Vagina (tissue), 2 donors: ENCODE results near the gene ACOXL. TPM values are rescaled to one million over a fixed set of nuclear protein-coding genes. Genes with fewer than 3 reads are reported as not detected.

Experiments used
- DNase-seq, 2 donors: peaks; one replicate each; pipeline ENCODE4 v3.0.0-alpha.2; 2017; ENCODE audit errors: extremely low spot score in 2 of 2
- H3K27ac ChIP-seq: fragments of 200-600 bp; sonication (generic); one replicate; pipeline ENCODE4 v1.5.1; 2019
- H3K27me3 ChIP-seq: fragments of 200-600 bp; sonication (generic); one replicate; pipeline ENCODE4 v1.5.1; 2019
- H3K36me3 ChIP-seq, 2 donors: fragments of 200-600 bp; sonication (generic); one replicate each; pipeline ENCODE4 v1.5.1; 2017 to 2019
- H3K4me1 ChIP-seq: fragments of 200-600 bp; sonication (generic); one replicate; pipeline ENCODE4 v1.5.1; 2019
- H3K4me3 ChIP-seq, 2 donors: fragments of 200-600 bp; sonication (generic); 1 replicate in 1 of 2; 2 replicates in 1 of 2; pipeline ENCODE4 v1.5.1; 2016 to 2019
- H3K9me3 ChIP-seq: fragments of 200-600 bp; sonication (generic); one replicate; pipeline ENCODE4 v1.5.1; 2019
- POLR2A ChIP-seq, 2 donors: fragments of 450-650 bp; IDR thresholded peaks; one replicate each; pipeline ENCODE4 v1.6.1; 2017; ENCODE audit warnings: antibody characterized with exemption in 2 of 2, mild to moderate bottlenecking in 2 of 2, moderate library complexity in 2 of 2
- POLR2AphosphoS5 ChIP-seq, 2 donors: sonication (generic); formaldehyde crosslinking; IDR thresholded peaks; one replicate each; pipeline ENCODE4 v1.9.0; 2017; ENCODE audit warnings: antibody characterized with exemption in 2 of 2, mild to moderate bottlenecking in 2 of 2, low read depth in 1 of 2; ENCODE audit not compliant: insufficient read depth in 1 of 2
- intact Hi-C: fragments of 100-400 bp; cut with DNase I; formaldehyde crosslinking; loops from one replicate; pipeline ENCODE4 v1.15.1; 2023
- total RNA-seq: library from RNA; depleted of rRNA; stranded (reverse); fragments of >200 nt; gene quantifications from one replicate; pipeline ENCODE4 v1.2.3, GENCODE V29; 2016
- TF ChIP-seq, protein P1 (sequence below), 3 experiments: fragments of 450-650 bp in 2 of 3; fragments of 200-600 bp in 1 of 3; sonication (generic) in 1 of 3; IDR thresholded peaks; one replicate each; pipeline ENCODE4 v1.5.1; 2017 to 2019; ENCODE audit warnings: antibody characterized with exemption in 3 of 3, mild to moderate bottlenecking in 2 of 3, moderate library complexity in 2 of 3

ACOXL gene
- total RNA-seq, 1 donor from 2014 or later, result not detected

DNA sequence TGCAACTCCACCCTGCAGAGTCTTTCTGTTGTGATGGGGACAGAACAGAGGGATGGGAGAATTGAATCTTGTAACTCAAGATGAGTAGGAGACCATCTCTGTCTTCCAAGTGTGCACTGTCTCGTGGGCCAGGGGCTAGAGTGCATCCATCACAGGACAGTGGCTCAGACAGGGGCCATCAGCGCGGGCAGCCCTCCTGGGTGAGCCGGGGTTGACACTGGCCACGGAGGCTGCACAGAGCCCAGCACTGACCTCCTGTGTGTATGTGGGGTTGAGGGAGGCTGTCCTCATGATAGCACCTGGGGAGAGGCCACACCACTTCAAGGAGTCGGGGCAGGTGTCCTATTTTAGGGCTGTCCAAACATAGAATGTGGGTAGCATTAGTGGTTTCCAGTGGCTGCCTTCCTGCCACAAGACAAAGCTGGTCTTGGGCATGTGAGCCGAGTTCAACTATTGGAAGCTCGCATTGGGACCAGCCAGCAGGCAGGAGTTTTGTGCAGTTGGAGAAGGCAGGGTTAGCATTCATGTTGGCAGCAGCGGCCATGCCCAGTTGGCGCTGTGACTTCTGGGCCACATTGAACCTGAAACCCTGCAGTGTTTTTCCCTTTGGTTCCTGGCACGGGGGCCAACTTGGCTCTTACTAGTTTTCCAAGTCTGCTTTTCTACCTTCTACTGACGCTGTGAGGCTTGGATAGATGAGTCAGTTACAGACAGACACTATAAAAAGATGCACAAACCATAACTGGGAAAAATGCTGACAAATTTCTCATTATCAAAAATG, 45.3 kb downstream of the ACOXL start:
- peaks cover 6% of the 10 kb centered on the region for H3K4me1 ChIP-seq
- intact Hi-C loops, result no loop called here
- H3K27ac ChIP-seq, result no peak overlapping the region
- no peaks in the 10 kb centered on the region for H3K36me3 ChIP-seq
- no peak for DNase-seq
- H3K4me3 ChIP-seq, result no peak overlapping the region
- H3K27me3 ChIP-seq, result no peaks in the 10 kb centered on the region
- TF ChIP-seq POLR2AphosphoS5 (IDR thresholded peaks at IDR 0.05; ENCODE audit: insufficient read depth in 1 of 2, low read depth in 1 of 2) (no peak), POLR2A (IDR thresholded peaks at IDR 0.05) (no peak)
- TF ChIP-seq, protein P1, sequence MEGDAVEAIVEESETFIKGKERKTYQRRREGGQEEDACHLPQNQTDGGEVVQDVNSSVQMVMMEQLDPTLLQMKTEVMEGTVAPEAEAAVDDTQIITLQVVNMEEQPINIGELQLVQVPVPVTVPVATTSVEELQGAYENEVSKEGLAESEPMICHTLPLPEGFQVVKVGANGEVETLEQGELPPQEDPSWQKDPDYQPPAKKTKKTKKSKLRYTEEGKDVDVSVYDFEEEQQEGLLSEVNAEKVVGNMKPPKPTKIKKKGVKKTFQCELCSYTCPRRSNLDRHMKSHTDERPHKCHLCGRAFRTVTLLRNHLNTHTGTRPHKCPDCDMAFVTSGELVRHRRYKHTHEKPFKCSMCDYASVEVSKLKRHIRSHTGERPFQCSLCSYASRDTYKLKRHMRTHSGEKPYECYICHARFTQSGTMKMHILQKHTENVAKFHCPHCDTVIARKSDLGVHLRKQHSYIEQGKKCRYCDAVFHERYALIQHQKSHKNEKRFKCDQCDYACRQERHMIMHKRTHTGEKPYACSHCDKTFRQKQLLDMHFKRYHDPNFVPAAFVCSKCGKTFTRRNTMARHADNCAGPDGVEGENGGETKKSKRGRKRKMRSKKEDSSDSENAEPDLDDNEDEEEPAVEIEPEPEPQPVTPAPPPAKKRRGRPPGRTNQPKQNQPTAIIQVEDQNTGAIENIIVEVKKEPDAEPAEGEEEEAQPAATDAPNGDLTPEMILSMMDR (IDR thresholded peaks at IDR 0.05), result no peak
- no peaks in the 10 kb centered on the region for H3K9me3 ChIP-seq

GRCh38 chr2:110780461-110780860, 48.1 kb downstream of the ACOXL start:
- no peak for DNase-seq
- intact Hi-C loops, result no loop called here
- H3K27me3 ChIP-seq, result no peaks in the 10 kb centered on the region
- H3K27ac ChIP-seq, result no peak overlapping the region
- no peaks in the 10 kb centered on the region for H3K4me1 ChIP-seq
- H3K4me3 ChIP-seq, result no peak overlapping the region
- TF ChIP-seq, protein P1 (IDR thresholded peaks at IDR 0.05), result no peak
- TF ChIP-seq POLR2A (IDR thresholded peaks at IDR 0.05) (no peak), POLR2AphosphoS5 (IDR thresholded peaks at IDR 0.05; ENCODE audit: insufficient read depth in 1 of 2, low read depth in 1 of 2) (no peak)
- H3K36me3 ChIP-seq, result no peaks in the 10 kb centered on the region
- no peaks in the 10 kb centered on the region for H3K9me3 ChIP-seq

- no peak overlapping the region for H3K4me3 ChIP-seq
- no peak for DNase-seq
- no peaks in the 10 kb centered on the region for H3K9me3 ChIP-seq
- H3K27me3 ChIP-seq, result no peaks in the 10 kb centered on the region
- H3K36me3 ChIP-seq, result no peaks in the 10 kb centered on the region
- TF ChIP-seq, protein P1 (IDR thresholded peaks at IDR 0.05), result no peak
- no peak for TF ChIP-seq POLR2A (IDR thresholded peaks at IDR 0.05)
- no peak for TF ChIP-seq POLR2AphosphoS5 (IDR thresholded peaks at IDR 0.05; ENCODE audit: insufficient read depth in 1 of 2, low read depth in 1 of 2)
- intact Hi-C loops, result no loop called here
- no peak overlapping the region for H3K27ac ChIP-seq
- no peaks in the 10 kb centered on the region for H3K4me1 ChIP-seq
Measured at GRCh38 chr2:110783196-110783873, 51.0 kb downstream of the ACOXL start.

GRCh38 chr2:110784047-110784631, 51.8 kb downstream of the ACOXL start:
- Histone ChIP-seq H3K4me3 (no peak overlapping the region), H3K27ac (no peak overlapping the region), H3K4me1 (no peaks in the 10 kb centered on the region), H3K36me3 (no peaks in the 10 kb centered on the region), H3K9me3 (no peaks in the 10 kb centered on the region), H3K27me3 (no peaks in the 10 kb centered on the region)
- DNase-seq, result no peak
- TF ChIP-seq POLR2AphosphoS5 (IDR thresholded peaks at IDR 0.05; ENCODE audit: insufficient read depth in 1 of 2, low read depth in 1 of 2) (no peak), POLR2A (IDR thresholded peaks at IDR 0.05) (no peak)
- TF ChIP-seq, protein P1 (IDR thresholded peaks at IDR 0.05), result no peak
- intact Hi-C loops, result no loop called here
